ENCODE results near the gene QRFPR. TPM values are rescaled to one million over a fixed set of nuclear protein-coding genes. Genes with fewer than 3 reads are reported as not detected.
"Not testable (repeated sequence)": the region's sequence is repeated elsewhere in the genome, so short reads cannot be mapped to it uniquely, and the experiment has no call there.

Gene QRFPR
- total RNA-seq, 1 donor from 2014 or later, result 0.15 TPM

DNA sequence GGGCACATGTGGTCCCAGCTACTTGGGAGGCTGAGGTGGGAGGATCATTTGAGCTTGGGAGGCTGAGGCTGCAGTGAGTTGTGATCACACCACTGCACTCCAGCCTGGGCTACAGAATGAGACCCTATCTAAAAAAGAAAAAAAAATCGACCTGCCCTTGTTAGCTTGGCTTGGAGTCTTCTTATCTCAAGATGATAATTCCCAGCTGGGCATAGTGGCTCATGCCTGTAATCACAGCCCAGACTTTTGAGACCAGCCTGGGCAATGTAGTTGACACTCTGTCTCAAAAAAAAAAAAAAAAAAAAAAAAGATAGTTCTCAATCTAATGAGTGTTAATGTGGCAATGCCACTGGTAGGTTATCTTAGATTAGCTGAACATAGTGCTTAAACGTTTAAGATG is 41.0 kb downstream of the QRFPR start:
- no peak for DNase-seq (ENCODE audit: low read depth)

DNA sequence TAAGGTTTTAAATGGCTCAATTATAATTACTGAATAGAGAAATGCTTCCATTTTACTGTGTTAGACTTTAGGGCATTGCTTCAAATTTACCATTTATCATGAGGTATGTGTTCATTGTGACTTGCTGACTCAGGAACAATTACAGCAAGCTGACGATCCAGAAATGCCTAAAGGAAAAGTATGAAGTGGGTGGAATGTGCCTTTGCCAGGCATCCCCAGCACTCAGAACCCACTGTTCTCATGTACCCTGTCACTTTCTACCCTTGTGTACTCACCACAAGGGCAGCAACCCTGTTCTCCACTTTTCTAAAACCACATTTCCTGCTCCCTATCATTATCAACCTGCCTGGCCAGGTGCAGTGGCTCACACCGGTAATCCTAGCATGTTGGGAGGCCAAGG is 41.5 kb downstream of the QRFPR start:
- DNase-seq (ENCODE audit: low read depth), result peak; percentile 57

DNA sequence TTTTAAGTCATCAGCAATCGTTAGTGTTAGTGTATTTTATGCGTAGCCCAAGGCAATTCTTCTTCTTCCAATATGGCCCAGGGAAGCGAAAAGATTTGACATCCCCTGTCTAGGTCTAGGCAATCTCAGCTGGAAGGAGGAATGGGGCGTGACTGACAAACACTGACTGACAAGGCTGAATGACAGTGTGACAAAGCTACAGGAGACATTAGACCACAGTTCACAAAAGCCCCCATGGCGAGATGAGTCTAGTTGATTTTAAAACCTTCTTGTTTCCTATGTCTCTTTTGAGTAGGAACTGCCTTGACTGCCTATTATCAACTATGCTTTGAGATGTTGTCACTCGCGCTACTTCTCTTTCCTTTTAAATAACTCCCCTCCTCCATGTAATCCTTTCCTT is 42.3 kb downstream of the QRFPR start:
- no peak for DNase-seq (ENCODE audit: low read depth)

DNA sequence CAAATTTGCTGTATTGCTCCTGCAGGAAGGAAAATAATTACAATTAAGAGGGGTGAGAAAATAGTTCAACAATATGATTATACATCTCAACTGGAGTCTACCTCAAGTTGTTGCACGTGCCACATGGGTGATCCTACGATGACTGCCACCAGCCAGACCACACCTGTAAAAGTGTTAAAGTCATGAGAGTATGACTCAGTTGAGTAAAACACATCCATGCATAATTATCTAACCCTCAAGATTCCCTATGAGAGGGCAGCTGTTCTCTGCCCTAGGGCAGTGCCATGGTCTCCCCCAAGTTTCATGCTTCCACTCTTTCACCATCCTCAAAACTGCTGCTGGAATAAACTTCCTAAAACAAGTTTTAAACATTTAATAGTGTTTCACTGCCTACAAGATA is 44.1 kb downstream of the QRFPR start:
- peak; percentile 9 for DNase-seq (ENCODE audit: low read depth)

DNA sequence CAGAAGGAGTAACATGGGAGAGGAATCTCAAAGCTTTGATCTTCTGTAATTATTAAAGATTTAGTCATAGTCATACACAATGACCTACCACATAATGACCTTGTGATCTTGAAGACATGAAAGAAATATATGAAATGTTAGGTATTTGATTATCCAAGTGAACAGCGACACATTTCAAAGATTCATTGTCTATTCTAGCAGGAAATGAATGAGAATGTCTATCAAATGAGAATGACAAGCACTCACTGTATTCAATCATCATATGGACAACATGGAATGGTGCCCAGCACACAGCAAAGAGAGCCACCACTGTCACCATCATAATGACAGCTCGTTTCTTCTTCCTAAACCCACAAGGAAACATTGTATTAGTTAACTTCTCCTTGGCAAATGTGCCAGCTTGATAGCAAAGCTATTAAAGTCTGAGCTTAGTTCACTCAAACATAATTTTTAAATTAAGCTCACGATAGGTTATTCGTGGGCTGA is 50.6 kb downstream of the QRFPR start:
- DNase-seq (ENCODE audit: low read depth), result no peak

DNA sequence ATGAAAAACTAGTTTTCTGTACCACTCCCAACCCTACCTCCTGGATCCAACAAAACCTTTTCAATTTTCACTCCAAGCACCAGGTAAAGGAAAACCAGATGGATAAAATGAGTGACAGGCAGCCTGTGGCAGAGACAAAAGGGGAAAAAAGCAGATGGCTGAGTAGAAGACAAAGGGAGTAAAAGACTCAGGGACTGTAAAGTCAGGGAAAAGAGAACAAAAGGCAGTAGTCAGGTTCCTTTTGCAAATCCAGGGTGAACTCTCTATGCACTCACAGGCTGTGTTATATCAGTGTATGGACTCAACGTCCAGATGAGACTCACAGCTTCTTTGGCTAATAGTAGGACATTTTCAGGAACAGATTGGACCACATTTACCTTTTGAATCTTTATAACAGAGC is 54.2 kb downstream of the QRFPR start:
- no peak for DNase-seq (ENCODE audit: low read depth)

DNA sequence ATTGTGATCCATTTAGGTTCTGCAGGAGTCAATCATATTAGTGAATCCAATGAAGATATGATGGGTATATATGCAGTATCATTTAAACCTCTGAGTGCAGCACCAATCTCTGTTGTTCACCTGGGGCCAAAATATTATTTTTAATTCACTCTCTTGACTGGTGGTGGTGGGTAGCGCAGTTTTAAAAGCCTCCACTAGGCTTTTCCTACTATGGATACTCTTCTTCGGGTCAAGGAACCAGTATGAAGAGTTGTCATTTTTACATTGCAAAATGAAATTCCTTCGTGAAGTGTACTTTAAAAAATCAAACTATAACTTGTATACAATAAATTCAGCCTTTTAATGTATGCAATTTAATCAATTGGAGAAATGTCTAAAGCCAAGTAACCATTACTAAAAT is 56.5 kb downstream of the QRFPR start:
- no peak for DNase-seq (ENCODE audit: low read depth)

DNA sequence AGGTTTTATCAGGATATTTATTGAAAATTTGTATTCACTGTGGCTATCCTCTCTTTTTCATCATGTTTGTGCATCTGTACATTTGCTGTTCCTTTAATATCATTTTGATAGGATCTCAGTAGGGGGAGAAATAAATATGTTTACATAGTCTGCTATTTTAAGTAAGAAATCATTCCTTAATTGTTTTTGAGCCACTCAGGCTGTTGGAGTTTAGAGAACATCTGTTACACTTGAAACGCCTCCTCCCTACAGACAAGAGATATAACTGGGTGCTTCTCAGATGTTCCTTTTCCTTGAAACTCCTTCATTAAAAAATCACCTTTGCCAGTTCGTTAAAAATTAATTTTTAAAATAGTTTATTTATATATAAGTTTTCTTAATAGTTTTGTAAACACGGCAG is 59.4 kb downstream of the QRFPR start:
- DNase-seq (ENCODE audit: low read depth), result no peak

DNA sequence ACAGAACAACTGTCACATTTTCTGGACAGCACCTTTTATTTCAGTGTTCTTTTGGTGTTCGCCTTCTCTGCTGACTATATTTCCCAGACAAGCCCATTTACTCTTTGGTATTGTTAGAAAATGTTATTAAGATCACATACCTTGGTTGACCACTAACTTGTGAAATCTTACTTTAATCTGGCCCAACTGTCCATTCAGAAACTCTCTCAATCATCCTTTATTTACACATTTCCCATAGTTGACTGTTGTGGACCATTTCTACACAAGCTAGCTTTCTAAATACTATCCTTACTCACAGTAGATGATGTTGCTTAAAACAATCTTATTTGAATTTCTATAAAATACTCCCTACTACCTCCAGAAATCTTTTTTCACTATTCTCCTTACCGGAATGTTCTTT is 64.7 kb downstream of the QRFPR start:
- DNase-seq (ENCODE audit: low read depth), result no peak

DNA sequence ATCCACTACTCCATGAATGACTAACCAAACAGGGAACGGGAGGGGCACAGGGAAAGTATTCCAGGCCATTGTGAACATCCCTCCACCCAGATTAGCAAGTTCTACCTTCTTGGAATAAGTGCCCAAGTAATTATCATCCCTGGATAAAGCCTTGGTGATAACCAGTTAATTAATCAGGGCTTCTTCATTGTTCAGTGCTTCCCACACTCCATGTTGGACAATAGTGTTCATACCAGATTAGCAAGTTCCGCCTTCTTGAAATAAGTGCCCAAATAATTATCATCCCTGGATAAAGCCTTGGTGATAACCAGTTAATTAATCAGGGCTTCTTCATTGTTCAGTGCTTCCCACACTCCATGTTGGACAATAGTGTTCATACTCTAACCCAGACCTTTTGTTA is 67.4 kb downstream of the QRFPR start:
- DNase-seq (ENCODE audit: low read depth), result not testable (repeated sequence)

DNA sequence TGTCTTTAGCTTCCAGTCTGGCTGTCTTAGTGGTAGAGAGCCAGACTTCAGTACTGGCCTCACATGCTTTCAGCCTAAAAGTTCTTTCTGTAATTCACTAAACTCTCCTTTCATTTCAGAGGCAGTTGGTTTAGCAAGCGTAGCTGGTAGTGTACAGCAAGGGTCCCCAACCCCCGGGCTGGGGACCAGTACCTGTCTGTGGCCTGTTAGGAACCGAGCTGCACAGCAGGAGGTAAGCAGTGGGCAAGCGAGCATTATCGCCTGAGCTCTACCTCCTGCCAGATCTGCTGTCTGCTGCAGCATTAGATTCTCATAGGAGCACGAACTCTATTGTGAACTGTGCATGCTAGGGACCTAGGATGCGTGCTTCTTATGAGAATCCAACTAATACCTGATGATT is 72.0 kb downstream of the QRFPR start:
- no peak for DNase-seq (ENCODE audit: low read depth)

DNA sequence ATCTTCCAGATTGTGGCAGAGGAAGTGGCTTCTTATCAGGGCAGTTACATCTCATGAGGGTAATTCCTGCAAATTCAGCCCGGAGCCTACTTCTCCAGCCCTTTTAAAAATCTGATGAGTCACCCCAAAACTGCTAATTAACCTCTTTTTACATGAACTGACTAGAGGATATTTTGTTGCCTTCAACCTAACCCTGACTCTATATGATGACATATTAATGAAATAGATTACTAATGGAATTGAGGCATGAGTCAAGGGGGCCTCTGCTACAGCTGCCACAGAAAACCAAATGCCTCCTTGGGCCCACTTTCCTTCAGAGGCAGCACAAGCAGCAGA is 72.5 kb downstream of the QRFPR start:
- no peak for DNase-seq (ENCODE audit: low read depth)

DNA sequence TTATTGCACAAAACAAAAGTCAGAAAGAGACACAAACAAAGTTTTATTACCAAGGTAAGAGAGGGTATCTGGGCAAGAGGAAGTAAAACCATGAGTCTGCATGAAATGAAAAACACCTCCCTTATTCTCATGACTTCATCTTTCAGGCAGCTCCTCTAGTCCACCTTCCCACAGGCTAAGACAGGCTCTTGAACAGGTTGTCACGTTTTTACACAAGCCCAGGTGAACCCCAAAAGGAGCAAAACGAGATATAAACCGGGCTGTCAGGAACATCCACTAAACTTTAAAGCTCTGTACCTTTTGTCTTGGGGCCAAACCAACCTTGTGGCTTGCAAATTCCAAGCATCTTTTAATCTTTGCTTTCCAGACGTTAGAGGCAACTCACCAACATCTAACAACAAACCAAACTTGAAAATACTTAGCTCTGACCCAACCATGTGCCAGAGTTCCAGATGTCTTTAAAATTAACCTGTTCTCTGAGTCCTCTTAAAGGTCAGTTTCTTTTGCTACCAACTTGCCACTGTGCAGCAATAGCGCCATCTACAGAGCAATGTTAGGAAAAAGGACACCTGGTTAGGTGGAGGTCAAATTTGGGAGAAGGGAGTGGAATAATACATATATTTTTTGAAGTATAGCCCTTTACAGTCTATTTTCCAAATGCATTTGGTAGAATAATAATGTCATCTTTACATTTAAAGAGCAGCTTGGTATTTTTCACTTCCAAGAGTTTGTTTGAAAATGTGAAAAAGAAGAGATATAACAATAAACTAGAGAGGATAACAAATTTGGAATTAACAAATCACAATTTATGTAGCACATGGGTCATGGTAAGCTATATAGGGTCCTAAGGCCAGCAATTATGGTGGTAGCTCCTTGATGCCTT is 73.1 kb downstream of the QRFPR start:
- DNase-seq (ENCODE audit: low read depth), result peak; percentile 64

DNA sequence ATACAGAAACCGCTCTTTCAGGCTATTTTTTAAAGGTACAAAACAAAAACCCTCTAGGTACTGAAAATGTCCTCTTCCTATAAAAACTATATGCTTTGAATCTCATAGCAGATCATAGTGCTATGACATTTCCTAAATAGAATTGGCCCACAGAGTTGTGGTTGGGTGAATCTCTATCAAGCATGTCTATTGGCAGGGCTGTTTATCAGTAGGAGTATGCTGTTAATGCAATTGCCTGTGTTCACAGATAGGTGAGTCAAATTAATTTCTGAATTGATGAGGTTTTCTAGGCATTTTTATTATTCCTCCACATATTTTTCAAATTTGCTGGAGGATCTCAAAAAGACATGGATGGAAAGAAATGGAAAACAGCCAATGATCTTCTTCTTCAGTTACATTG is 73.9 kb downstream of the QRFPR start:
- DNase-seq (ENCODE audit: low read depth), result no peak

DNA sequence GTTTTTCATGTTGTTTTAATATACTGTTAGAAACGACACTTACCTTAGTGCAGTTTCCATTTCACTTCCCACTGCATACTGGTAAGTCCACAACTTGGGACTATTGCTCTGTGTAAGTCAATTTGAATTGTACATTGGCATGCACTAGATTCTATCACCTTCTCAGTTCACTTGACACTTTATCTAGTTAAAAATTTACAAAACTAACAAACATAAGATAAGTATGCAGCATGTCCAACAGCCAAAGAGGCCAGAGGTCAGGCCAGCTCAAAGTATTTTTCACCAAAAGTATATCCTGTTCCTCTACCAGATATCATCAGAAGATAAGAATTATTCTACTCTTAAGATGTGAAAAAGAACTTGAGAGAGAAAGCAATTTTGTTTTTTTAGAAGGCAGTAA is 75.9 kb downstream of the QRFPR start:
- peak; percentile 5 for DNase-seq (ENCODE audit: low read depth)

DNA sequence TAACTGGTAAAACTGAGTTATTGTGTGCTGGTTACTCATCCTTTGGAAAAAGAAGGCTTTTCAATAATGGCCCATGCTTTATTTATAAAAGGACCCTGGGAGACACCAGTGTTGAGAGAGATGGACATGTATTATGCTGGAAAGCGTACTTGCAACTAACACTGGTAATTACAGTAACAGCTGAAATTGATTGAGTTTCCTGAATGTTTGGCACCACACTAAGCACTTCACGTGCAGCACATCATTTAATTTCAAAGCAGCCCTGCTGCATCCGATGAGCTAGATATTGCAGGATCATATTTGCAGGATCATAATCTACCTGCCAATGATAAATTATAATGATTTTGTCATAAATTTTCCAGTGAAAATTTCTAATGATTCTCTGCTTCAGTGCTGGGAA is 81.5 kb downstream of the QRFPR start:
- no peak for DNase-seq (ENCODE audit: low read depth)

DNA sequence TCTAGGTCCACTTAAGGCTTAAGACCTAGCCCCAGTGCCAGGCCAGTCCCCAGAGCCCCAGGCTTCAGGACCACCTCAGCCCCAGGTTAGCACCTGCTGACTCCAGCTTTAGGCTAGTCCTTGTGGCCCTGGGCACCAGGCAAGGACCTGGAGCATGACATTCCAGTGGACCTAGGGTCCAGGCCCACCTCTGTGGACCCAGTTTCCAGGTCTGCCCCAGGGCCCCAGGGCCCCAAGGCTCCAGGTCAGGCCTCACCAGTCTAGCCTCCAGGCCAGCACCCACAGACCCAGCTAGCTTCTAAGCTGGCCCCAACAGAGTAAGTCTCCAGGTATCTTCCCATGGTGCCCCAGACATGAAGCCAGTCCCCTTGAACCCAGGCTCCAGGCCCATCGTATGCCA is 97.5 kb downstream of the QRFPR start:
- DNase-seq (ENCODE audit: low read depth), result no peak

DNA sequence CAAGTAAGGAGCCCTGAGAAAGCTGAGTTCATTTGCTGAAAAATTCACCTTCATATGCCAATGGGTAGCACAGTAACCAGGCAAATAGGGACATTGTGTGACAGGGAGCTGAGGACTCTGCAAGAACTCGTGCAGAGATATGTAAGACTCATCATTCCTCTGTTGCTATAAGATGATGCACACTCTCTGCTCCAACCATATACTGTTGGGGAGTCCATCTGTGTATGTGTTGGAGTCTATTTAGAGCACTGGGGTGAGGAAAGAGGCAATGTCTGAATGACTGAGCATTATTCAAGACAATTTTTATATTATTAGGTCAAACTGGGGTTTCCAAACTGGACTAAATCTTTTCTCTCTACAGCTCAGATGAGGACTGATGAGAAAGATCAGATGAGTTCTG is 100.4 kb downstream of the QRFPR start:
- DNase-seq (ENCODE audit: low read depth), result no peak

DNA sequence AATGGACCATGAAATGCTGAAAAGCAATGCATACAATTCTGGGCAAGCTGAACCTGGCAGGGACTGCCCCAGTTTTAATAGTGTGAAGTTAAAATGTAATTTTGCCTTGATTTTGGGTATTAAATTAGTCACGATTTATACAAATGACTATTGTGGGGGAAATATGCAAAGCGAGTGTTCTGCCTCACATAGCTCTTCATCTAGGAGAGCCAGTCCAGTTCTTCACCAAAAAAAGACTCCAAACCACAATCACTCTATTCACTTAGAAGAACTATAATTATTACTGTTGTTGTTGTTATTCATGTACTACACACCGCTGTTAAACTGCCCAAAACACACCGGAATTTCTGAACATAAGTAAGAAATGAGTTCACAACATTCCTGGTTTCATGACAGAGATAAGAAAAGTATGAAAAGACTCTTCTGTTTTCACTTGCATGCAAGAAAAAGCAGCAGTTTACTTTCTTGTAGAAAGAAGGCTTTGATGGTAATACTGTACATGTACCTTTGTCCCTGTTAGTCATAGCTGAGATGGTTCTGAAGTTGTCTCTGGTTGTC is 101.9 kb downstream of the QRFPR start:
- DNase-seq (ENCODE audit: low read depth), result peak; percentile 27
